ENCODE measurements around the gene PAGE3. TPM values are rescaled to one million over a fixed set of nuclear protein-coding genes. Genes with fewer than 3 reads are reported as not detected.

Gene PAGE3, protein sequence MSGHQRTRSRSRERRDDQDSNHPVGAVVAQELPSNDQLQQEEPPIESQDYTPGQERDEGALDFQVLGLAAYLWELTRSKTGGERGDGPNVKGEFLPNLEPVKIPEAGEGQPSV
- not detected for total RNA-seq

DNA sequence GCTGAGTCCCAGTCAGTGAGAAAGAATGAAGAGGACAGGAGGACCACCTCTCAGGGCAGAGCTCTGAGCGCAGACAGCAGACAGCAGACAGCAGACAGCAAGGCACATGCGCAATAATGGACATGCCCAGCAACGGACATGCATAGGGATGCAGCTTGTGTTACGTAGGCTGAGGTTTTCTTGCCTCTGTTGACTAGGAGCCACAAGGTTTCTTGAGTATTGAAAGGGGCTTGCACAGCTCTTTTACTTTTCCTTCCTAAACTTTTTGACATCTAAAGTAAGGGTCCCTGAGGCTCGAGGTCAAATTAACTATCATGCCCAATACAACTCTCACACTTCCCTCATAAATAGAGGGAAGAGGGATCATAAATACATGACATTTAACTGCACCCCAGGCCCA, at the start of gene PAGE3:
PAGE3 (minus strand) TSS at position 101 of the 400 bp plus-strand sequence. CDS start 1,013 bp downstream, outside the sequence.
- no peak for DNase-seq

DNA sequence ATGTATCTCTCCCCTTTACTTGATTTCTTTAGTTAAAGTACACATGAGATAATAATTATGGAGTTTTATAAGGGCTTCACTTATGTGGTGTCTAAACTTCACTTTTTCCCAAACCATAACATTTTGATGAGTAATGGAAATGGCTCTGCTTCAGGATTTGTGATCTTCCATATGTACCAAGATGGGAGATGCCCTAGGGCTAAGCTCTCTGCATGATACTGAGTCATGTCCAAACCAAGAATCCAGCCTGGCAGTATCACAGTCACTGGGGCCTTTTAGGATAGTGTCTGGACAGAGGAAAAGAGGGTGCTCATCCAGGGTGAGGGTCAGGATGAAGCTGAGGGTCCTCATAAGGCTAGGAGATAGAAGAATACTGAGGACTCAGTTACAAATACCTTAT, 47.9 kb upstream of the PAGE3 start:
- DNase-seq, result no peak

DNA sequence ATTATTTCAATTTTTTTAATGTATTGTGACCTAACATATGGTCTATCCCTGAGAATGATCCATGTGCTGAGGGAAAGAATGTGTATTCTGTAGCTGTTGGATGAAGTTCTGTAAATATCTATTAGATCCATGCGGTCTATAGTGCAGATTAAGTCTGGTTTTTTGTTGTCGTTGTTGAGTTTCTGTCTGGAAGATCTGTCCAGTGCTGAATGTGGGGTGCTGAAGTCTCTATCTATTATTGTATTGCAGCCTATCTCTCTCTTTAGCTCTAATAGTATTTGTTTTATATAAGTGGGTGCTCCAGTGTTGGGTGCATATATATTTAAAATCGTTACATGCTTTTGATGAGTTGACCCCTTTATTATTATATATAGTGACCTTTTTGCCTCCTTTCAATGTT, 26.2 kb upstream of the PAGE3 start:
- DNase-seq, result no peak

DNA sequence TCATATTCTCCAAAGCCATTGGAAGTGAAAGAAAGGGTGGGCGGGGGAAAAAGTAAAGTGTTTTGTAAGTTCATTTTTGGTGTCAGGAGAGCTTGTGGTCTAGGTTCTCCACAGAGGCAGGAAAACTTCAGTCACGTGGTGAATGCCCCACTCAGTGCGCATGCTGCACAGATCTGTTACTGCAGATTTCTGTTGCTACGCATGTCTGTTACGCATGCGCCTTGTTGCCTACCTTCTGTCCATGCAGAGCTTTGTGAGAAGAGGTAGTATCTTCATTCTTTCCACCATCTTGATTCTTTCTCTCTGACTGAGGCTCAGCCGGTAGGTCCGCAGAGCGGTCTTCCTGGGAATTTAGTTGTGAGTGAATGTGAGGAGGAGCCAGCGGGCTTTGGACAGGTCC, 15.1 kb upstream of the PAGE3 start:
- no peak for DNase-seq

DNA sequence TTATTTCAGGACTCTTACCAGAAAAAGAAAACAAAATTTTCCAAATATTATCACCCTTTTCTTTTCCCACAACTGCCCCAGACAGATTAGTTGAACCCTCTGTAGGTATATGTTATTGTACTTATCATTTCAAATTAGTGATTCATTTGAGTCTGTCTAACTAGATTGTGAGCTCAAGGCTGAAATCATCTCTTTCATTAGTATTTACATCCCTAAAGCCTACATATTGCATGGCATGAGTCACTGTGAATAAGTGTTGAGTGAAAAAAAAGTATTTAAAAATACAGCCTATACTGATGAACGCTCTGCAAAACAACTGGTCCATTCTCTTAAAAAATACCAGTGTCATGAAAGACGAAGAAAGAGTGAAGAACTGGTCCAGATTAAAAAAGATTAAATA, 3.9 kb downstream of the PAGE3 start:
- DNase-seq, result no peak

DNA sequence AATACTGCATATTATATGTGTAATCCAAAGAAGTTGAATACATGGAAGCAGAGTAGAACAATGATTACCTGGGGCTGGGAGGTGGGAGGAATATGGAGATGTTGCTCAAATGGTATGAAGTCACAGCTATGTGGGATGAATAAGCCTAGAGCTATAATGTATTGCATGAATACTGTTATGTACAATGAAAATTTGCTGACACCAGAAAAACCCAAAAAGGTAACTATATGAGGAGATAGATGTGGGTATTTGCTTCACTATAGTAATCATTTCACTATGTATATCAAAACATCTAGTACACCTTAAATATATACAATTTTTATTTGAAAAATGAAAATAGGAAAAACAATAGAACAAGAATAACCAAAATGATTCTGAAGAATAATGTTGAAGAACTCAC, 11.2 kb downstream of the PAGE3 start:
- DNase-seq, result no peak

DNA sequence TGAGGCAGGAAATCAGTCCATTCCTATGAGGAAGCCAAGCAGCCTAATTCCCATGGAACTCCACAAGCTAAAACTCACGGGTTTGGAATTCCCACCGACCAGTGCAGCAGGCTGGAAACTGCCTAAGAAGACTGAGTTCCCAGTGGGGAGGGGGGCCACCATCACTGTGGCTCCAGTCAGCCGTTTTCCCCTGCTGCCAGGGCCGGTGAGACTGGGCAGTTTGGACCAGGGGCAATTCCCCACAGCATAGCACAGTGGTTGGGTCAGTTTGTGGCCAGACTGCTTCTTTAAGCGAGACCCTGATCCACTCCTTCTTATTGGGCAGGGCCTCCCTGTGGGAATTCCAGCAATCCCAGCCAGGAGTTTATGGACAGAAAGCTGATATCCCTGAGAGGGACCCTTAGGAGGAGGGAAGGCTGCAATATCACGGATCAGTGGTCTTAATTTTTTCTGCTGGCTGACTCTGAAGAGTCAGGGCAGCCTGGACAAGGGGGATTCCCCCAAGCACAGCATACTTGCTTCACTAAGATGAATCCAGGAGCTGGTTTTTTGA, 23.9 kb downstream of the PAGE3 start:
- no peak for DNase-seq

DNA sequence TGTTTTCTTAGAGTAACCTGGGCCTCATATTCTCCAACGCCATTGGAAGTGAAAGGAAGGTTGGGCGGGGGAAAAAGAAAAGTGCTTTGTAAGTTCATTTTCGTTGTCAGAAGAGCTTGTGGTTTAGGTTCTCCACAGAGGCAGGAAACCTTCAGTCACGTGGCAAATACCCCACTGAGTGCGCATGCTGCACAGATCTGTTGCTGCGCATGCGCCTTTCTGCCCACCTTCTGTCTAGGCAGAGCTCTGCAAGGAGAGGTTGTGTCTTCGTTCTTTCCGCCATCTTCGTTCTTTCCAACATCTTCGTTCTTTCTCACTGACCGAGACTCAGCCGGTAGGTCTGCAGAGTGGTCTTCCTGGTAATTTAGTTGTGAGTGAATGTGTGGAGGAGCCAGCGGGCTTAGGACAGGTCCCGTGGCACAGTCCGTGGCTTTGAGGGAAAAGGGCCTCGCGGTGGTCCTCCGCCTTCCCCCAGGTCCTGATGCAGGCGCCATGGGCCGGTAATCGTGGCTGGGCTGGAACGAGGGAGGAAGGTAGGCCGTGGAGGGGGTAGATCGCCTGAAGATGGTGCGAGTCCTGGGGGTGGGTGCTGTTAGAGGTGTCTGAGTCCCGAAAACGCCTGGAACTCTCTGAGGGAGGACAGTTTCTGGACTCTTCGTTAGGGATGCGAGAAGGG, 44.5 kb downstream of the PAGE3 start, which contains the start of gene PAGE5:
PAGE5 (plus strand) TSS at position 228 of the 676 bp plus-strand sequence. CDS start 1,037 bp downstream, outside the sequence.
- no peak for DNase-seq

DNA sequence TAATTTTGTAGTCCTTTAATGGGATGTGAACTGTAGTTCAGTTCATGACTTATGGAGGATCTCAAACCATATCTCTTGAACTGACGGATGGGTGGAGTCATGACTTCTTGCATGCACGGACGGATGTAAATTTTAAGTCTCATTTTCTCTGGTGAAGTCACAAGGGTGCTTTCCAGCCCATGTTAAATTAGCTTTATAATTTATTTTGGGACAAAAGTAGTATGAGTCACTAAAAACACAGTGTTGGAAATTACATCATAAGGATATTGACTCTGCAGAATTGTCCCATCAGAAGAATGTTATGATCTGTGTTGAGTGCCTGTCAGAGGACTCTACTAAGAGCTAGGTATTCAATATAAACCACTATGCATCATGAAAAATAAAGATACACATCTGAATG, 51.3 kb downstream of the PAGE3 start:
- DNase-seq, result no peak

DNA sequence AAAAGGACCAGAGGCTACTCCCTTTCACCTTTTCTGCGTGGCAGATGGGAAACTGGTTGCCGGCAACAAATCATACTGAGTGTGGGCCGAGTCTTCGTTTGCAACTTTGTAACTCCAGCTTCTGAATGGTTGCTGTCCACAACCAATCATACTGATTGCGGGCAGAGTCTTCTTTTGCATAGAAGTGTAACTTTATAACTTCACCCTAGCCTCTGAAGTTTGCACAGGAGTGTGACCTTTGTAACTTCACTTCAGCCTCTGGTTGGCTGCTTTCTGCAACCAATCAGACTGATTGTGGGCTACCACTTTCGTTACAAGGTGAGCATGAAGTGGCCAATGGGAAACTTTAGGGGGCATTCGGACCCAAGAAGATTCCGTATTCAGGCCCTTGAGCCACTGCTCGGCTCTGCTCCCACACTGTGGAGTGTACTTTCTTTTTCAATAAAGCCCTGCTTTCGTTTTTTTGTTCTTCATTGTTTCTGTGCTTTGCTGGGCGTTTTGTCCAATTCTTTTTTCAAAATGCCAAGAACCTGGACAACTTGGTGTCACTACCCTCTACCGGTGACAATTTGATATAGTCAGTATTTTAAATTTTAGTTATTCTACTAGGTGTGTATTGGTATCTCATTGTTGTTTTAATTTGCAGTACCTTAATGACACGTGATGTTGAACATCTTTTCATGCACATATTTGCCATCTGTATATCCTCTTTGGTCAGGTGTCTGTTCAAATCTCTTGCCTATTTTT, 53.6 kb downstream of the PAGE3 start:
- DNase-seq, result no peak

Other genes starting within 250 kb of the PAGE3 start
- gene ALAS2, start 233.9 kb downstream of the PAGE3 start, total RNA-seq, result 164 TPM
- 0.49 TPM for gene PAGE2B, start 189.9 kb downstream of the PAGE3 start, total RNA-seq
- gene PAGE2, start 175.9 kb downstream of the PAGE3 start, total RNA-seq, result not detected
- gene PAGE5, start 44.6 kb downstream of the PAGE3 start, total RNA-seq, result not detected
- gene MAGEH1, start 187.2 kb upstream of the PAGE3 start, total RNA-seq, result 35.3 TPM
- gene USP51, start 224.9 kb upstream of the PAGE3 start, total RNA-seq, result 3.1 TPM